Activated naive CD8-positive, alpha-beta T cell treated with anti-CD3 and anti-CD28 coated beads, Interleukin-2, amount 10 ng/mL, durations not matched to agents 7 days and 5 days (primary cell): ENCODE results near the gene PTPRG. TPM values are rescaled to one million over a fixed set of nuclear protein-coding genes. Genes with fewer than 3 reads are reported as not detected.
"Not testable (repeated sequence)": the region's sequence is repeated elsewhere in the genome, so short reads cannot be mapped to it uniquely, and the experiment has no call there.

Experiments used
- ATAC-seq: fragments of 150-1000 bp; cut with Tn5 transposase; one replicate; pipeline ENCODE4 v1.10.0; 2021; ENCODE audit warnings: low read depth, moderate library complexity
- POLR2A ChIA-PET: fragments of 350-600 bp; sonication (Branson Sonifier 250); formaldehyde crosslinking; loops from one replicate; lab custom pipeline; 2021; ENCODE audit warnings: antibody characterized with exemption; lab: Charles Lee
- DNase-seq: peaks from one replicate; pipeline ENCODE4 v3.0.0; 2021
- H3K27ac Mint-ChIP-seq: one replicate; pipeline ENCODE4 v1.8.0; 2022; ENCODE audit warnings: mild to moderate bottlenecking, mixed read lengths
- H3K27me3 Mint-ChIP-seq: one replicate; pipeline ENCODE4 v1.8.0; 2022; ENCODE audit warnings: mild to moderate bottlenecking, moderate library complexity, mixed read lengths
- H3K36me3 Mint-ChIP-seq: one replicate; pipeline ENCODE4 v1.8.0; 2021; ENCODE audit warnings: mild to moderate bottlenecking, mixed read lengths
- H3K4me1 Mint-ChIP-seq: one replicate; pipeline ENCODE4 v1.8.0; 2021; ENCODE audit warnings: mixed read lengths
- H3K4me3 Mint-ChIP-seq: one replicate; pipeline ENCODE4 v1.8.0; 2022; ENCODE audit warnings: mild to moderate bottlenecking, moderate library complexity, mixed read lengths
- H3K9me3 Mint-ChIP-seq: one replicate; pipeline ENCODE4 v1.8.0; 2021; ENCODE audit warnings: mixed read lengths
- total RNA-seq, 2 experiments: library from RNA; stranded (reverse); gene quantifications; one replicate each; pipeline ENCODE4 v1.2.3, GENCODE V29; 2021

The PTPRG gene
- total RNA-seq, 2 experiments from 2014 or later = not detected

DNA sequence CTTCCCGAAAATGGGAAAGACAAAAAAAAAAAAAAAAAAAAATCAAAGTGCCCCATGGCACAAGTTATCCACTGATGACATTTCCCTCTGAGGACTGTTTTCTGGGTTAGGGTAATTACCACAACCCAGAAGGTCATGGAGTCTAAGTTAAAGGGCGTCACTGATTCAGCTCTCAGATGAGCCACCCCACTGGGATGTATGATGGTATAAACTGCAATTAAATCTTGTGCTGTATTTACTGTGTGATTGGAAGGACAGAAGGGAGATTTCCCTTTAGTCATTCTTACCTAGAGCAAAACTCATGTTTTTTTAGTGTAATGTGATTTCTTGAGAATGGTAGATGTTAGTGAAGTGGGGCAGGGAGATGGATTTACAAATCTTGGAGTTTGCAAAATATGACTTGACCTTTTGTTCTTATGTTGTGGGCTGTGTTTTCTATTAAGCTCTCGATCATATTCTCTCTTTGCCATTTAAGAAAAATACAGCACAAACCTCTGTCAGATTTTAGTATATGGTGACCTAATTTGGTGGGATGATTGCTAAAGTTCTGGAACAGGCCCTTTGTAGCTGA lies 244.2 kb downstream of the PTPRG start:
- Mint-ChIP-seq H3K27me3 (no peaks in the 10 kb centered on the region), H3K27ac (no peak overlapping the region), H3K9me3 (no peaks in the 10 kb centered on the region), H3K4me1 (no peaks in the 10 kb centered on the region), H3K4me3 (no peak overlapping the region), H3K36me3 (no peaks in the 10 kb centered on the region)
- ATAC-seq (no peak), DNase-seq (no peak)
- POLR2A ChIA-PET = no interaction called here

DNA sequence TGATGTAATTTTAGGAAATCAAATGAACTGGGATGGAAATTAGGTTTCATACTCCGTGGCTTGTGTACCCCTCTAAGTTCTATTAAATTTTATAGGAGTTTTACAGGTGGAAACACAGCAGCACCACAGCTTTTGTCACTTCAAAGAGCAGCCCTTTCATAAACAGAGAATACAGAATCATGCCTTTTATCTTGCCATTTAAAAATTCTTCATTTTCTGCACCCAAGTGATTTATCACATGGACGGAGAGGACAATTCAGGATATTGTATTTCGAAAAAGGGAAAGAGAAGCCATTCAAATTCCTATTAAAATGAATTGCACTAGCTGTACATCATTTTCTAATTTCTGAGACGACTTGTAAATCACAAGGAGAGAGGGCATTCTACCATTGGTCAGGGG lies 245.4 kb downstream of the PTPRG start:
- Mint-ChIP-seq H3K4me1 (no peaks in the 10 kb centered on the region), H3K9me3 (no peaks in the 10 kb centered on the region), H3K27me3 (no peaks in the 10 kb centered on the region), H3K36me3 (no peaks in the 10 kb centered on the region), H3K27ac (no peak overlapping the region), H3K4me3 (no peak overlapping the region)
- POLR2A ChIA-PET = no interaction called here
- ATAC-seq = no peak
- DNase-seq = no peak

DNA sequence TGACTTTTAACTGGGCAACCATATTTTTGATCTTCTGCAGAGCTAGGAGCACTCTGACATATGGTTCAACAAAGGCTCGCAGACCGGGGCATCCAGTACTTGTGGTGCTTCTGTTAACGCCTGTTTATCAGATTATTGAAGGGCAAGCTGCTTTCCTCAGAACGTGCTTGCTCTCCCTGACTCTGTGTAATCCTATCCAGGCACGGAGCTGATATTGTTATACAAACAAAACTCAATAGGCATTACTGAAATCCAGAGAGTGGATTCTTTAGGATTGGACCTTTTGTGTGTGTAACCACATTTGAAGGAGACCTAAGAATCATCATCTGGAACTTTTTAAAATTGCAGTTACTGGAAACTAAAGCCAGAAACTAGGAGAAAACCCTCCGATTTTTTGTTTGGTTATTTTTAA lies 246.5 kb downstream of the PTPRG start:
- no peak overlapping the region for H3K27ac Mint-ChIP-seq
- H3K36me3 Mint-ChIP-seq = no peaks in the 10 kb centered on the region
- H3K4me3 Mint-ChIP-seq = no peak overlapping the region
- ATAC-seq = no peak
- H3K9me3 Mint-ChIP-seq = no peaks in the 10 kb centered on the region
- no peaks in the 10 kb centered on the region for H3K27me3 Mint-ChIP-seq
- POLR2A ChIA-PET = no interaction called here
- no peaks in the 10 kb centered on the region for H3K4me1 Mint-ChIP-seq
- DNase-seq = no peak

DNA sequence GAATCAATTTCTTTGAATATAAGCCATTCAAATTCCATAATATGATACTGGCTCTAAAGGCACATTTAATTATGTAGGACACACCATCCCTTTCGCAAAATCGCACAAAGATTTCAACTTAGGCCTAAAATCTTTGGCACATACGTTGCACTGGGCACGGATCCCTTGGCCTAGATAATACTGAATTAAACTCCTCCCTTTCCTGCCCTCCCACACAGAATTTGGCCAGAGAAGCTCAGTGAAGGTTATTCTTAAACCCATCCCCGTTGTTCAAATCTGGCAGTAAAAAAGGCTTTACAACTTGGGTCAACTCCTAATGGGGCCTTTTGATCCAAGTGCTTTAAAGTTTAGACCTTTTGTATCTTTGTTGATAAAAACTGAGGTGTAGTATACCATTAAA lies 247.2 kb downstream of the PTPRG start:
- ATAC-seq = no peak
- DNase-seq = no peak

DNA sequence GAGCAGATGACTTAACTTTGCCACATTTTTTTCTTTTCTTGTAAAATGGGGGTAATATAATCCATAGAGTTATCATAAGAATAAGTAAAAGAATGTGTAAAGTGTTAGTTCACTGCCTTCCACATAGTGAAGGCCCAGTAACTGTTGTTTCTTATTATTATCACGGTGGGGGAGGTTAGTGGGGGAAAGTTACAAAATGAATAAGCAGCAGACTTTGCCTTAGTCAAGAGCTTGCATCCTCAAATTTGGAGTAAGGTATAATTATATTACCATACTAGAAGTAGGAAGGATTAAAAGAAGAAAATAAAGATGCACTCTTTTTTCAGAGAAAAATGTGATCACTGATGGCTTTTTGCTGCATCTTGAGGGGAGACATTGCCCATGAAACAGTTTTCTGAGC lies 247.6 kb downstream of the PTPRG start:
- Mint-ChIP-seq H3K4me1 (no peaks in the 10 kb centered on the region), H3K36me3 (no peaks in the 10 kb centered on the region), H3K27me3 (no peaks in the 10 kb centered on the region), H3K9me3 (no peaks in the 10 kb centered on the region), H3K4me3 (no peak overlapping the region), H3K27ac (no peak overlapping the region)
- no peak for DNase-seq
- POLR2A ChIA-PET = no interaction called here
- no peak for ATAC-seq

More for the DNA sequence above, 247.2 kb downstream of the PTPRG start:
- no peaks in the 10 kb centered on the region for H3K4me1 Mint-ChIP-seq
- no peaks in the 10 kb centered on the region for H3K36me3 Mint-ChIP-seq
- POLR2A ChIA-PET = no interaction called here
- no peaks in the 10 kb centered on the region for H3K9me3 Mint-ChIP-seq
- no peak overlapping the region for H3K27ac Mint-ChIP-seq
- H3K27me3 Mint-ChIP-seq = no peaks in the 10 kb centered on the region
- H3K4me3 Mint-ChIP-seq = no peak overlapping the region

DNA sequence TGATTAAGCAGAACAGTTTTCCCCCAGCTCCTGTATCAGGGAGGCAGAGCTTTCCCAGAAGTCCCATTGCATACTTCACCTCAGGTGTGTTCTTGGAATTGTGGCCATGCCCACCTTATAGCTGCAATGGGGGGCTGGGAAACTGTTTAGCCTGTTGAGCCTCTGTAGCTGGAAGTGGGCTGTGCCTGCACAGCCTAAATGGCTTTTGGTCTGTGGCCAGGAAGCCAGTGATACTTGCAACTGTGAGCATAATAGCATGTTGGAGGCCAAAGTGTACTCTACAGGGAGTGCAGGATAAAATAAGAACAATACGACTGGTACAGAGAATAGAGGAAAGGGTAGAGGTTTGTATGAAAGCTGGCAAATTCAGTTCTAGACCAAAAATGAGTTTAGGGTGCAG lies 248.5 kb downstream of the PTPRG start:
- H3K4me3 Mint-ChIP-seq = no peak overlapping the region
- H3K27ac Mint-ChIP-seq = no peak overlapping the region
- H3K36me3 Mint-ChIP-seq = no peaks in the 10 kb centered on the region
- no peaks in the 10 kb centered on the region for H3K9me3 Mint-ChIP-seq
- no peaks in the 10 kb centered on the region for H3K27me3 Mint-ChIP-seq
- no peaks in the 10 kb centered on the region for H3K4me1 Mint-ChIP-seq
- POLR2A ChIA-PET = no interaction called here
- DNase-seq = no peak
- ATAC-seq = no peak

DNA sequence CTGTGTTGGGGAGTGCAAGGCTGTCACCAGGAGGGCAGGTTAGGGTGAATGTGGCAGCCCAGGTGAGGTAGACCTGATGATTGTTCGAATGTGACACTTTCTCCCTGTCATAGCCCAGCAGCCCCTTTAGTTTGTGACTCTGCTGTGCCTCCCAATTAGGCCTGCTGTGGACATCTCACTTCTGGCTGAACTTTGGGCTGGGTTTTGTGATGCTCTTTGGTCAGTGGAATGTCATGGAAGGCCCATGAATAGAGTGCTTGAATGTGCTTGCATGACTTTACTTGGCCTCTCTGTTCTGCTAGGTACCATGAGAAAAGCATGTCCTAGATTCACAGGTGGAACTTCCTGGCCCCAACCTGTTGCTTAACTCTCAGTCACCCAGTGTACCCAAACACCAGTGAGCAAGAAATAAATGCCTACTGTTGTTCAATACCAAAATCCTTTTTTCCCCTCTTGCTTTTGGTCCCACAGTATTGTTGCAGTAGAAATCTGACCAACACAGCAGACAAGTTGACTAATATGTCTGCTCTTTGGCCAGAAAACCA lies 249.7 kb downstream of the PTPRG start:
- POLR2A ChIA-PET = no interaction called here
- H3K4me1 Mint-ChIP-seq = no peaks in the 10 kb centered on the region
- ATAC-seq (no peak), DNase-seq (no peak)
- no peak overlapping the region for H3K27ac Mint-ChIP-seq
- no peaks in the 10 kb centered on the region for H3K27me3 Mint-ChIP-seq
- H3K4me3 Mint-ChIP-seq = no peak overlapping the region
- H3K36me3 Mint-ChIP-seq = no peaks in the 10 kb centered on the region
- H3K9me3 Mint-ChIP-seq = no peaks in the 10 kb centered on the region

DNA sequence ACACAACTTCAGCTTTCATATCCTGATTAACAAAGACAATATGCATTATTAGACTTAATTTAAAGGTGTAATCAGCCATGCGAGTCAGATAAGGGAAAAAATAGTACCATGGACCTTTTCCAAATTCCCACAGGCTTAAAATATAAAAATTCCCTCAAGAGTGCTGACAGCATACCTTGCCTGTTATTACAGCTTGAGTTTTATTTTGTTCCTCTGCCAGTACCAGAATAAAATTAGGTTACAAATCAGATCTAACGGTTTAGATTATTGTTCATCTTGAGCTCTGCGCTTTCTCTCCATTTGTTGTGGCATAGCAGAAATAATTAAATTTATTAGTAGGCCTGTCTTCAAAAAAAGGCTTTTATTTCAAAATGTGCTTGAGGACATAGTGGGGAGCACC lies 250.3 kb downstream of the PTPRG start:
- no peaks in the 10 kb centered on the region for H3K27me3 Mint-ChIP-seq
- H3K4me1 Mint-ChIP-seq = no peaks in the 10 kb centered on the region
- no peak overlapping the region for H3K4me3 Mint-ChIP-seq
- no peaks in the 10 kb centered on the region for H3K36me3 Mint-ChIP-seq
- ATAC-seq (no peak), DNase-seq (no peak)
- no peak overlapping the region for H3K27ac Mint-ChIP-seq
- H3K9me3 Mint-ChIP-seq = no peaks in the 10 kb centered on the region
- POLR2A ChIA-PET = no interaction called here

DNA sequence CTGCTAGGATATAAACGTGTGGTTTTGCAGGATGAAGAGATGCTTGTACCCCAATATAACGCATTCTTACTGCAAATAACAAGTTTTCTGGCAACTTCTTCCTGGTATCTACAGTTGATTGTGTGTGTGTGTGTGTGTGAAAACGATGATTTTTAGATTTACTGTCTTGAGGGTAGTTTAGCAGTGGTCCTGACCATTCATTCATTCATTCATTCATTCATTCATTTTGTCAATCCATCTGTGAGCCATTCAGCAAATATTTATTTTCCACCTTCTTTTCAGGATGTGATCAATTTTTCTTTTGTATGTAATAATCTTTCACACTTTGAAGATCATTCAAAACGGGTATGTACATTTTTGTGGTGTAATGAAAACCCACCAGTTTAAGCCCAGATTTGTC lies 250.7 kb downstream of the PTPRG start:
- Mint-ChIP-seq H3K4me1 (no peaks in the 10 kb centered on the region), H3K36me3 (no peaks in the 10 kb centered on the region), H3K4me3 (no peak overlapping the region), H3K9me3 (no peaks in the 10 kb centered on the region), H3K27ac (no peak overlapping the region), H3K27me3 (no peaks in the 10 kb centered on the region)
- ATAC-seq (no peak), DNase-seq (no peak)
- POLR2A ChIA-PET = no interaction called here

DNA sequence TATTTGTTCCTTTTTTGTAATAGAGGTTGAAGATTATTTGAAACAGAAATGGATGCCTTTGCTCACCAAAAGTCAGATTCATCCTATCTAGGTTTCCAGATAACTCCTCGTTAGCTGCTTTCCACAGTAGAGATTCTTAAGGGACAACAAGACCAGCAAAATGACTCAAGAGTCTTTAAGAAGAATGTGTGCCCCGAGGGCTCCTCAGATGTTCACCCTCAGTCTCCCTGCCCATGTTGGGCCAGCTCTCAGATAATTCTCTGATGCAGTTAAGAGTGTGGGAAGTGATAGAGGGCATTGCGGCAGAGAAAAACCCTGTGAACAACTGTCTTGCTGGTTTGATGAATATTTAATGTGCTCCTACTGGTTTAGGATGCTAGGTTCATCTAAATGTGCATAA lies 251.1 kb downstream of the PTPRG start:
- Mint-ChIP-seq H3K4me1 (no peaks in the 10 kb centered on the region), H3K36me3 (no peaks in the 10 kb centered on the region), H3K27ac (no peak overlapping the region), H3K4me3 (no peak overlapping the region), H3K9me3 (no peaks in the 10 kb centered on the region), H3K27me3 (no peaks in the 10 kb centered on the region)
- ATAC-seq = no peak
- POLR2A ChIA-PET = no interaction called here
- no peak for DNase-seq

DNA sequence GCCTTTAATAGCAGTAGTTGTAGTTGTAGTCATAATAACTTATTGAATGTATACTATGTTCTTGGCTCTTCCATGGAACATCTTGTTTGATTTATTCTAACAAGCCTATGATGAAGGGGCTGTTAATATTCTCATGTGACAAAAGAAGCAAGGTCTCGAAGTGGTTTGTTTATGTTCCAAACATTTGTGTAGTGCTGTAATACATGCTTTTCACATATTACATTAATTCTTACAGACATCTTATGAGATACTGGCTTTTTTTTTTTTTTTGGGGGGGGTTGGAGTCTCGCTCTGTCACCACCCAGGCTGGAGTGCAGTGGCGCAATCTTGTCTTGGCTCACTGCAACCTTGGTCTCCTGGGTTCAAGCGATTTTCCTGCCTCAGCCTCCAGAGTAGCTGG lies 252.3 kb downstream of the PTPRG start:
- Mint-ChIP-seq H3K36me3 (no peaks in the 10 kb centered on the region), H3K27me3 (no peaks in the 10 kb centered on the region), H3K9me3 (no peaks in the 10 kb centered on the region), H3K27ac (no peak overlapping the region), H3K4me1 (no peaks in the 10 kb centered on the region), H3K4me3 (no peak overlapping the region)
- DNase-seq (no peak), ATAC-seq (no peak)
- POLR2A ChIA-PET = no interaction called here

DNA sequence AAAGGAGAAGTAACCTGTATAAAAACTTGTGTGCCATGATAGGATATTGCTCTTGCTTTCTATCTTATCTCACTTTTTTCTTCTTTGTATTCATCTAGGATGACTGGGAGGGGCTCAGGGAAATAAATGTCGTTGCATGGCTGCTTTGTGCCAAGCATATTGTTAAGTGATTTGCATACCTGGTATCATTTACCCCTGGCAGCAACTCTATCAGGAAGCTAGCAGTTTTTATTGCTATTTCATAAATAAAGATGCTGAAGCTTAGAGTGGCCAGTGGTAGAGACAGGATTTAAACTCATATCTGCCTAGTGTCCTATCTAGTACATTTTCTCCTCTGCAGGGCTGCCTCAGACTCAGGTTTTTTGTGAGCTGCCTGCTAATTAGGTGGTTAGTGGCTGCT lies 253.3 kb downstream of the PTPRG start:
- no peak overlapping the region for H3K4me3 Mint-ChIP-seq
- no peaks in the 10 kb centered on the region for H3K9me3 Mint-ChIP-seq
- POLR2A ChIA-PET = no interaction called here
- no peaks in the 10 kb centered on the region for H3K27me3 Mint-ChIP-seq
- H3K36me3 Mint-ChIP-seq = no peaks in the 10 kb centered on the region
- no peak overlapping the region for H3K27ac Mint-ChIP-seq
- DNase-seq = no peak
- H3K4me1 Mint-ChIP-seq = no peaks in the 10 kb centered on the region
- ATAC-seq = no peak

DNA sequence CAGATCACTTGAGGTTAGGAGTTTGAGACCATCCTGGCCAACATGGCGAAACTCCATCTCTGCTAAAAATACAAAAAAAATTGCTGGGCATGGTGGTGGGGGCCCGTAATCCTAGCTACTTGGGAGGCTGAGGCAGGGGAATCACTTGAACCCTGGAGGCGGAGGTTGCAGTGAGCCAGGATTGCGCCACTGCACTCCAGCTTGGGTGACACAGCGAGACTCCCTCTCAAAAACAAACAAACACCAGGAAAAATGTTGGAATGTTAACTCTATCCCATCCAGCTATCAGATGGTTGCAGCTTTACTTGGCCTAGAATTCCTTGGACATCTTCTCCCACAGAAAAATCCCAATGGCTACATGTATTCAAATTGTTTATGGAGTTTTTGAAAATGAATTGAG lies 254.9 kb downstream of the PTPRG start:
- POLR2A ChIA-PET, H3K9me3 Mint-ChIP-seq, H3K36me3 Mint-ChIP-seq, H3K27ac Mint-ChIP-seq, ATAC-seq, DNase-seq, H3K4me1 Mint-ChIP-seq, H3K4me3 Mint-ChIP-seq, H3K27me3 Mint-ChIP-seq: not testable (repeated sequence)

DNA sequence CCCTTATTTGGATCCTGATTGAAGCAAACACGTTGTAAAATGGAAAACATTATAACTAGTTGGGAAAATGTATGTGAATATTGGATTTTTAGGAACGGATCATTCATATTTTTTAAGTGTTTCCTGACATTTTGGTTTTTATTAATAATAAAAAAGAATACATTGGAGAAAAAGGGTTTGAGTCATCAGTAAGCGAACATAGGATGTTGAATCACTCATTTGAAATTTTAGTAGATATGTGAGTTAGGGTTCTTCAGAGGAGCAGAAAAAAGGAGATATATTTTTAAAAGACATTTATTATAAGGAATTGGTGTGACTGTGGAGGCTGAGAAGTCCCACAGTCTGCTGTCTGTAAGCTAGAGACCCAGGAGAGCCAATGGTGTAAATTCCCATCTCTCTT lies 258.5 kb downstream of the PTPRG start:
- ATAC-seq (no peak), DNase-seq (no peak)
- H3K4me3 Mint-ChIP-seq = no peak overlapping the region
- H3K4me1 Mint-ChIP-seq = no peaks in the 10 kb centered on the region
- no peaks in the 10 kb centered on the region for H3K36me3 Mint-ChIP-seq
- POLR2A ChIA-PET = no interaction called here
- no peaks in the 10 kb centered on the region for H3K27me3 Mint-ChIP-seq
- no peak overlapping the region for H3K27ac Mint-ChIP-seq
- no peaks in the 10 kb centered on the region for H3K9me3 Mint-ChIP-seq
